Mesothelial cell of epicardium (in vitro differentiated cells): ENCODE results near the gene CMTM3. TPM values are rescaled to one million over a fixed set of nuclear protein-coding genes. Genes with fewer than 3 reads are reported as not detected.
"Not testable (repeated sequence)": the region's sequence is repeated elsewhere in the genome, so short reads cannot be mapped to it uniquely, and the experiment has no call there.

Experiments used
- DNase-seq, 2 experiments: peaks; one replicate each; pipeline ENCODE4 v3.0.0; 2021; ENCODE audit warnings: low spot score in 2 of 2; ENCODE audit not compliant: unreplicated experiment in 2 of 2
- H3K27ac Mint-ChIP-seq: 2 replicates; pipeline ENCODE4 v1.8.0; 2021; ENCODE audit warnings: mixed read lengths
- H3K27me3 Mint-ChIP-seq: 2 replicates; pipeline ENCODE4 v1.8.0; 2021; ENCODE audit warnings: low read depth, mixed read lengths
- H3K36me3 Mint-ChIP-seq: 2 replicates; pipeline ENCODE4 v1.8.0; 2021; ENCODE audit warnings: mixed read lengths
- H3K4me1 Mint-ChIP-seq: 2 replicates; pipeline ENCODE4 v1.8.0; 2021; ENCODE audit warnings: mixed read lengths
- H3K4me3 Mint-ChIP-seq: 2 replicates; pipeline ENCODE4 v1.8.0; 2021; ENCODE audit warnings: mild to moderate bottlenecking, moderate library complexity, mixed read lengths
- H3K9me3 Mint-ChIP-seq: 2 replicates; pipeline ENCODE4 v1.8.0; 2021; ENCODE audit warnings: mixed read lengths
- CTCF ChIP-seq: fragments of 200-600 bp; sonication (generic); IDR thresholded peaks from one replicate; pipeline ENCODE4 v1.5.0; 2021; ENCODE audit warnings: antibody characterized with exemption; ENCODE audit not compliant: unreplicated experiment
- total RNA-seq: library from RNA; stranded (reverse); gene quantifications from 3 replicates; pipeline ENCODE4 v1.2.1, GENCODE V29; 2021

Gene CMTM3
- total RNA-seq, 1 donor from 2014 or later, result 60.7 TPM

- no peaks in the 10 kb centered on the region for H3K27me3 Mint-ChIP-seq
- H3K27ac Mint-ChIP-seq, result no peak overlapping the region
- H3K4me3 Mint-ChIP-seq, result no peak overlapping the region
Measured at GRCh38 chr16:66594739-66595138, 9.8 kb upstream of the CMTM3 start.

DNA sequence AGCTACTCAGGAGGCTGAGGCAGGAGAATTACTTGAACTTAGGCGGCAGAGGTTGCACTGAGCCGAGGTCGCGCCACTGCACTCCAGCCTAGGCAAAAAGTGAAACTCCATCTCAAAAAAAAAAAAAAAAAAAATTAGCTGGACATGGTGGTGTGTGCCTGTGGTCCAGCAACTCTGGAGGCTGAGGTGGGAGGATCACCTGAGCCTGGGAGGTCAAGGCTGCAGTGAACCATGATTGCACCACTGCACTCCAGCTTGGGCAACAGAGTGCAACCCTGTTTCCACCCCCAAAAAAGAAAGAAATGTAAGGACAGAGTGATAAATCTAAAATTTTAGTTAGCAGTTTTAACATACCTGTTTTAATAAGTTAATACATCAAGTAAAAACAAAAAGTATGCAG is 7.9 kb upstream of the CMTM3 start:
- not testable (repeated sequence) for H3K36me3 Mint-ChIP-seq, H3K4me1 Mint-ChIP-seq, H3K27ac Mint-ChIP-seq, DNase-seq, H3K9me3 Mint-ChIP-seq, H3K4me3 Mint-ChIP-seq, H3K27me3 Mint-ChIP-seq

More at GRCh38 chr16:66594739-66595138, 9.8 kb upstream of the CMTM3 start:
- no peak for DNase-seq
- H3K9me3 Mint-ChIP-seq, result no peaks in the 10 kb centered on the region
- no peak for TF ChIP-seq CTCF
- H3K36me3 Mint-ChIP-seq, result no peaks in the 10 kb centered on the region
- no peaks in the 10 kb centered on the region for H3K4me1 Mint-ChIP-seq

DNA sequence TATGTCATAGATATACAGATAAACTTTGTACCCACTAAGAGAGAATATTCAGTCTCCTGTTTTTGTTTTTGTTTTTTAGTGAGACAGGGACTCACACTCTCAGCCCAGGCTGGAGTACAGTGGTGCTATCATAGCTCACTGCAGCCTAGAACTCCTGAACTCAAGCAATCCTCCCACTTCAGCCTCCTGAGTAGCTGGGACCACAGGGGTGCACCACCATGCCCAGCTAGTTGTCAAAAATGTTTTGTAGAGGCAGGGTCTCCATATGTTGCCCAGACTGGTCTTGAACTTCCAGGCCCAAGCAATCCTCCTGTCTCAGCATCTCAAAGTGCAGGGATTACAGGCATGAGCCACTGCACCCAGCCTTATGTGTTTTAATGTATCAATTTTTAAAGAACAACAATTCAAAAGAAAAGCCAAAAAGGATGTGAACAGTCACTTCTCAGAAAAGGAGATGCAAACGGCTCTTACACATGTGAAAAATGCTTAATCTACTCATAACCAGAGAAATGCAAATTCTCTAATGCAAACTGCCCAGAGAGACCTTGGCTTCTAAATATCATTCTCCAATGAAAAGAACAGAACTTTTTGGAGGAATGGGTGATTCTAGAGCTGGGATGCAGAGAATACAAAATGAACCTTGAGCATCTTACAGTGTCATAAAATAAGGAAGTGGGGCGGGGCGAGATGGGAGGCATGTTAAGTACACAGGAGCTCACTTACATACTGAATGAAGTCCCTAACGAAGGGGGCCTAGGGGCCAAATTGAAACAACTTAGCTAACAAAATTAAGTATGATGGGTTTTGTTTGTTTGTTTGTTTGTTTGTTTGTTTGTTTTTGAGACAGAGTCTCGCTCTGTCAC is 7.3 kb upstream of the CMTM3 start:
- DNase-seq, result no peak
- no peaks in the 10 kb centered on the region for H3K9me3 Mint-ChIP-seq
- no peaks in the 10 kb centered on the region for H3K36me3 Mint-ChIP-seq
- H3K4me1 Mint-ChIP-seq, result peaks cover 8% of the 10 kb centered on the region
- H3K27ac Mint-ChIP-seq, result no peak overlapping the region
- TF ChIP-seq CTCF, result no peak
- no peak overlapping the region for H3K4me3 Mint-ChIP-seq
- H3K27me3 Mint-ChIP-seq, result no peaks in the 10 kb centered on the region

- Mint-ChIP-seq H3K4me1 (peaks cover 12% of the 10 kb centered on the region), H3K36me3 (no peaks in the 10 kb centered on the region), H3K4me3 (no peak overlapping the region), H3K9me3 (no peaks in the 10 kb centered on the region), H3K27me3 (no peaks in the 10 kb centered on the region), H3K27ac (no peak overlapping the region)
- no peak for TF ChIP-seq CTCF
- no peak for DNase-seq
Measured at GRCh38 chr16:66598111-66598510, 6.4 kb upstream of the CMTM3 start.

- no peaks in the 10 kb centered on the region for H3K9me3 Mint-ChIP-seq
- peaks cover 17% of the 10 kb centered on the region for H3K4me1 Mint-ChIP-seq
- H3K27me3 Mint-ChIP-seq, result no peaks in the 10 kb centered on the region
- TF ChIP-seq CTCF, result no peak
- H3K36me3 Mint-ChIP-seq, result no peaks in the 10 kb centered on the region
- no peak overlapping the region for H3K4me3 Mint-ChIP-seq
- DNase-seq, result no peak
- no peak overlapping the region for H3K27ac Mint-ChIP-seq
Measured at GRCh38 chr16:66599726-66600125, 4.8 kb upstream of the CMTM3 start.

DNA sequence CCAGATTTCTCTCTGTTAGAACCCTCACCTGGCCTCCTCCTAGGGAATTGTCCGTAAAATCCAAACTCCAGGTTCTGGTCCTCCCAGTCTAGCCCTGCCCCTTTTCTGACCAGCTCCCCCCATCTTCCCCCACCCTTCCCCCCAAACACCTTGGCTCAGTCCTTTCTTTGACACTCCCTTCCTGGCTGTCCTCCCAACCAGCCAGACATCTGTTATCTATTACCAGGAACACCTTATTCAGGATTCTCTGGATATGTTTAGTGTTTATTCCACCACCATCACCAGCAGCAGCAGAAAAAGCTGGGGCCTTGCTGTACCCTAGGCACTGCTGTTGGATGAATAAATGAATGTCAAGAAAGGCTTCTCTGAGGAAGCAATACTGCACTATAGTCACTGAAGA is 4.0 kb upstream of the CMTM3 start:
- H3K4me1 Mint-ChIP-seq, result peaks cover 17% of the 10 kb centered on the region
- no peaks in the 10 kb centered on the region for H3K9me3 Mint-ChIP-seq
- peak overlapping the region; percentile 35 for H3K27ac Mint-ChIP-seq
- TF ChIP-seq CTCF, result no peak
- DNase-seq, result no peak
- H3K36me3 Mint-ChIP-seq, result no peaks in the 10 kb centered on the region
- H3K4me3 Mint-ChIP-seq, result no peak overlapping the region
- no peaks in the 10 kb centered on the region for H3K27me3 Mint-ChIP-seq
